ENCODE measurements around the gene TMCC2. TPM values are rescaled to one million over a fixed set of nuclear protein-coding genes. Genes with fewer than 3 reads are reported as not detected.

Gene TMCC2
- total RNA-seq, 4 donors from 2014 or later, result 3.1 to 8.9 (median 5.5) TPM

DNA sequence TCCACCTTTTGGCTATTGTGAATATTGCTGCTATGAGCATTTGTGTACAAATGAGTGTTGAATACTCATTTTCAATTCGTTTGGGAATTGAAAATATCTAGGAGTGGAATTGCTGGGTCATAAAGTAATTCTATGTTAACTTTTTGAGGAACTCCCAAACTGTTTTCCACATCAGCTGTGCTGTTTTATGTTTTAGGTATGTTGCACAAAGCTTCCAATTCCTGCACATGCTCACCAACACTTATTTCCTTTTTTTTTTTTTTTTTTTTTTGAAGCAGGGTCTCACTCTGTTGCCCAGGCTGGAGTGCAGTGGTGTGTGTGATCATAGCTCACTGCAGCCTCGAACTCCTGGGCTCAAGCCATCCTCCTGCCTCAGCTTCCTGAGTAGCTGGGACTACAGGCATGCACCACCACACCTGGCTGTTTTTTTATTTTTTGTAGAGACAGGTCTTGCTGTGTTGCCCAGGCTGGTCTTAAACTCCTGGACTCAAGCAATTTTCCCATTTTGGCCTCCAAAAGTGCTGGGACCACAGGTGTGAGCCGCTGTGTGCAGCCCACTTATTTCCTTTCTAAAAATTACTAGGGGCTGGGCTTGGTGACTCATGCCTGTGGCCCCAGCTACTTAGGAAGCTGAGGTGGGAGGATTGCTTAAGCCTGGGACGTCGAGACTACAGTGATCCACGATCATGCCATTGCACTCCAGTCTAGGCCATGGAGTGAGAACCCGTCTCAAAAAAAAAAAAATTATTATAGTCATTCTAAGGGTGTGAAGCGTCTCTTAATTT, 33.4 kb downstream of the TMCC2 start:
- Histone ChIP-seq H3K9me3 (no peaks in the 10 kb centered on the region), H3K27ac (no peak overlapping the region), H3K4me3 (no peak overlapping the region), H3K36me3 (peaks cover 0 to 4% of the 10 kb centered on the region in 2 donors), H3K4me1 (peaks cover 0 to 43% (median 12%) of the 10 kb centered on the region in 3 donors), H3K27me3 (no peaks in the 10 kb centered on the region)
- no peak for ATAC-seq
- TF ChIP-seq POLR2A (IDR thresholded peaks at IDR 0.05) (no peak), EP300 (IDR thresholded peaks at IDR 0.05) (no peak), POLR2AphosphoS5 (IDR thresholded peaks at IDR 0.05) (no peak)
- TF ChIP-seq, protein P1, sequence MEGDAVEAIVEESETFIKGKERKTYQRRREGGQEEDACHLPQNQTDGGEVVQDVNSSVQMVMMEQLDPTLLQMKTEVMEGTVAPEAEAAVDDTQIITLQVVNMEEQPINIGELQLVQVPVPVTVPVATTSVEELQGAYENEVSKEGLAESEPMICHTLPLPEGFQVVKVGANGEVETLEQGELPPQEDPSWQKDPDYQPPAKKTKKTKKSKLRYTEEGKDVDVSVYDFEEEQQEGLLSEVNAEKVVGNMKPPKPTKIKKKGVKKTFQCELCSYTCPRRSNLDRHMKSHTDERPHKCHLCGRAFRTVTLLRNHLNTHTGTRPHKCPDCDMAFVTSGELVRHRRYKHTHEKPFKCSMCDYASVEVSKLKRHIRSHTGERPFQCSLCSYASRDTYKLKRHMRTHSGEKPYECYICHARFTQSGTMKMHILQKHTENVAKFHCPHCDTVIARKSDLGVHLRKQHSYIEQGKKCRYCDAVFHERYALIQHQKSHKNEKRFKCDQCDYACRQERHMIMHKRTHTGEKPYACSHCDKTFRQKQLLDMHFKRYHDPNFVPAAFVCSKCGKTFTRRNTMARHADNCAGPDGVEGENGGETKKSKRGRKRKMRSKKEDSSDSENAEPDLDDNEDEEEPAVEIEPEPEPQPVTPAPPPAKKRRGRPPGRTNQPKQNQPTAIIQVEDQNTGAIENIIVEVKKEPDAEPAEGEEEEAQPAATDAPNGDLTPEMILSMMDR (IDR thresholded peaks at IDR 0.05), result no peak
- 63 to 73% methylated on average over 6 to 7 of the region's 8 CpGs for WGBS, 2 donors (ENCODE audit: low coverage in 1 of 2)

DNA sequence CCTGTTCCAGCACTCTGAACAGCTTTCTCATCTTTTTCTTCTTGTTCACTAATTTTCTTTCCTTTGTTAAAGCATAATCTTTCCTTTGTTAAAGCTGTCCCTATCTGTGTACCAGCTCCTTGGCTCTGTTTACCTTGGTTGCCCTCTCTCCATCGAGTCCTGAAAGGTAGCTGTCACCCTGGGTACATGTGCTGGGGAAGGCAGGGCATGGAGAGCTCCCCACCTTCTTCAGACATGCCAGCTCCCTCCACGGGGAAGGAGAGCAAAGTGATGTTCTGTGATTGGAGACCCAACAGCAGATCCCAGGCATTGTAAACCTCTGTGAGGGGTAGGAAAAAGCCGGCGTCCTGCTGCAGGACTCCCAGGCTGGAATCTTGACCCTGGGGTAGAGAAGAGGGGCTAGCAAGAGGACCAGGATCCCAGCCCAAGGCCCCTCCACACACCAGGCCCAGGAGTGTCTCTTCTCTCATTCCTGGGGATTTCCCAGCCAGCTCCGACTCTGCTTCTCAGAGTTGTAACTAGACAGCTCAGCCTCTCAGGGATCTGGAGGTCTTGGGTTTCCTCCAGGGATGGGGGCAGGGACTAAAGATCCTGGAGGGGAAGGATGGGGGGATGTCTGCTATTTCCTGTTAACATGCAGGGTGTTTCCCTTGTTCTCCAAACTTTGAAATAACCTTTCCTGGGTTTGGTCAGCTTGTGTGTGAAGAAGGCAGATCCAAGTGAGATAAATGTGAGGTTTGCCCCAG, 34.4 kb downstream of the TMCC2 start:
- WGBS, 2 donors (ENCODE audit: low coverage in 1 of 2), result 31% methylated on average over 2 of the region's 5 CpGs; no CpG with 5 or more reads in 1 of the 2 donors
- H3K27ac ChIP-seq, result no peak overlapping the region

DNA sequence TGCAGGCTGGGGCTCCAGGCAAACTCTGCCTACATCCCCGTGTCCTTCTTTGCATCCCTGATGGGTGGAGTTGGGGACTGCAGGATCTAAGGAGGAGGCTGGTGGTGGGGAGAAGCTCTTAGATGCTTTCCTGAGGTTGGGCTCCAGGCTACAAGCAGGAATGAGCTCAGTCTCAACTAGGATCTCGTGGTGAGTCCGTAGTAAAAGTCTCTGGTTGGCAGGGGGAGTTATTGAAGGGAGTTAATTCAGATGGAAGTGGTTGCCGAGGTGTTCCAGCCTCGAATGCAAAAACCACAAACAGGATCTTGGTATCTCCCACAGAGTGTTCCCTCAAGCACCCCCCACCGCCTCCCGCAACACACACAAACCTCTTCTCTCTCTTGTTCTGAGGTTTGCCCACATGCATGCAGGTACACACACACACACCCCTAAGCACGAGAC, 35.0 kb downstream of the TMCC2 start:
- no peaks in the 10 kb centered on the region for H3K9me3 ChIP-seq
- WGBS, 2 donors (ENCODE audit: low coverage in 1 of 2), result 66% methylated on average over 8 of the region's 8 CpGs; no CpG with 5 or more reads in 1 of the 2 donors
- H3K36me3 ChIP-seq, result peaks cover 0 to 4% of the 10 kb centered on the region in 2 donors
- ATAC-seq, result no peak
- H3K27ac ChIP-seq, result no peak overlapping the region
- H3K4me3 ChIP-seq, result no peak overlapping the region
- H3K4me1 ChIP-seq, result peaks cover 0 to 37% (median 9%) of the 10 kb centered on the region in 3 donors
- H3K27me3 ChIP-seq, result no peaks in the 10 kb centered on the region
- TF ChIP-seq POLR2AphosphoS5 (IDR thresholded peaks at IDR 0.05) (no peak), POLR2A (IDR thresholded peaks at IDR 0.05) (no peak), EP300 (IDR thresholded peaks at IDR 0.05) (no peak)
- TF ChIP-seq, protein P1 (IDR thresholded peaks at IDR 0.05), result no peak

More for the DNA sequence above, 34.4 kb downstream of the TMCC2 start:
- Histone ChIP-seq H3K4me1 (peaks cover 0 to 37% (median 9%) of the 10 kb centered on the region in 3 donors), H3K4me3 (no peak overlapping the region), H3K36me3 (peaks cover 0 to 4% of the 10 kb centered on the region in 2 donors), H3K9me3 (no peaks in the 10 kb centered on the region), H3K27me3 (no peaks in the 10 kb centered on the region)
- TF ChIP-seq EP300 (IDR thresholded peaks at IDR 0.05), result no peak
- no peak for TF ChIP-seq POLR2A (IDR thresholded peaks at IDR 0.05)
- no peak for TF ChIP-seq POLR2AphosphoS5 (IDR thresholded peaks at IDR 0.05)
- TF ChIP-seq, protein P1 (IDR thresholded peaks at IDR 0.05), result no peak
- ATAC-seq, result no peak

DNA sequence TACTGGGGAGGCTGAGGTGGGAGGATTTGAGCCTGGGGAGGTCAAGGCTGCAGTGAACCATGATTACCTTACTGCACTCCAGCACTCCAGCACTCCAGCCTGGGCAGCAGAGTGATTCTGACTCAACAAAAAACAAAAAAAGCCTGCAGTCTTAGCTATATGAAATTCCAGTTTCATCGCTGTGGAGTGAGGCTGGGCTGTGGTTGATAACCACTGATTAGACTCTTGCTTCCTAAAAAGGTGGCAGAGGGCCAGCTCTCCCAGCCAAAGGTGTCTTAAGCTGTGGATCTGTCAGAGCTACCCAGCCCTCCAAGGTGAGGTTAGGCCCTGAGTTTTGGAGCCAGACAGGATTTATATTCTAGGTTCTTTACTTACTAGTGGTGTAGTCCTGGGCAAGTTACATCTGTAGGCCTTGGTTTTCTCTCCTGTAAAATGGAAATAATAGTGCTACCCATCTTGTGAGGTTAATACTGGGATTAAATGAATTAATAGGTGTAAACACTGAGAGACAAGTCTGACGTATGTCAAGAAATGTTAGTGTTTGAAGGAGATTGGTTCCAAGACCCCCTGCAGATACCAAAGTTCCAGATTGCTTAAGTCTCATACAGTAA, 35.9 kb downstream of the TMCC2 start:
- Histone ChIP-seq H3K9me3 (no peaks in the 10 kb centered on the region), H3K4me1 (peaks cover 0 to 28% (median 9%) of the 10 kb centered on the region in 3 donors), H3K36me3 (peaks cover 0 to 4% of the 10 kb centered on the region in 2 donors), H3K27ac (no peak overlapping the region), H3K27me3 (no peaks in the 10 kb centered on the region), H3K4me3 (no peak overlapping the region)
- ATAC-seq, result no peak
- TF ChIP-seq EP300 (IDR thresholded peaks at IDR 0.05), result no peak
- no peak for TF ChIP-seq POLR2AphosphoS5 (IDR thresholded peaks at IDR 0.05)
- TF ChIP-seq, protein P1 (IDR thresholded peaks at IDR 0.05), result no peak
- no peak for TF ChIP-seq POLR2A (IDR thresholded peaks at IDR 0.05)
- WGBS, 2 donors (ENCODE audit: low coverage in 1 of 2), result 67 to 76% methylated on average over 1 to 2 of the region's 2 CpGs
